HL-60 (cell line): ENCODE measurements around the gene KCNJ12.

Source experiments
- DNase-seq, 2 experiments: peaks; one replicate each; pipeline ENCODE4 v3.0.0-alpha.2; 2010 to 2020; ENCODE audit warnings: low read depth in 1 of 2, low spot score in 1 of 2
- H3K27ac ChIP-seq: fragments of 250-450 bp; sonication (Bioruptor Pico); replicated peaks from 2 replicates; pipeline ENCODE4 v1.5.1; 2020; ENCODE audit warnings: mild to moderate bottlenecking, moderate library complexity
- H3K27me3 ChIP-seq: fragments of 250-450 bp; sonication (Bioruptor Pico); 2 replicates; pipeline ENCODE4 v1.5.1; 2021; ENCODE audit warnings: mild to moderate bottlenecking, moderate library complexity; ENCODE audit not compliant: insufficient read depth, poor library complexity, severe bottlenecking
- H3K4me3 ChIP-seq: replicated peaks from 2 replicates; pipeline ENCODE4 v1.5.1; 2011; ENCODE audit warnings: mild to moderate bottlenecking, control low read depth, low read length; ENCODE audit not compliant: insufficient read depth
- CTCF ChIP-seq: IDR thresholded peaks from one replicate; pipeline ENCODE4 v1.5.1; 2011; ENCODE audit warnings: low read length, control low read depth, inconsistent platforms; ENCODE audit not compliant: insufficient read depth
- GABPA ChIP-seq: IDR thresholded peaks from 2 replicates; pipeline ENCODE4 v1.6.1; 2012; ENCODE audit warnings: low read depth
- POLR2AphosphoS5 ChIP-seq: IDR thresholded peaks from 2 replicates; pipeline ENCODE4 v1.6.1; 2012; ENCODE audit warnings: low read depth
- REST ChIP-seq: IDR thresholded peaks from 2 replicates; pipeline ENCODE4 v1.6.1; 2012; ENCODE audit warnings: low read depth; ENCODE audit not compliant: insufficient replicate concordance
- SPI1 ChIP-seq: IDR thresholded peaks from 2 replicates; pipeline ENCODE4 v1.6.1; 2012; ENCODE audit warnings: low read depth, mild to moderate bottlenecking, borderline replicate concordance

Gene KCNJ12

GRCh38 chr17:21387616-21388015 is 11.5 kb downstream of the KCNJ12 start:
- no peak for DNase-seq
- TF ChIP-seq REST, result no peak
- TF ChIP-seq POLR2AphosphoS5, result no peak
- TF ChIP-seq SPI1, result no peak
- no peak for TF ChIP-seq CTCF
- no peak for TF ChIP-seq GABPA
- H3K4me3 ChIP-seq, result no peak overlapping the region
- H3K27ac ChIP-seq, result no peak overlapping the region
- peaks cover 2% of the 10 kb centered on the region for H3K27me3 ChIP-seq

- no peak overlapping the region for H3K4me3 ChIP-seq
- H3K27ac ChIP-seq, result no peak overlapping the region
- peaks cover 2% of the 10 kb centered on the region for H3K27me3 ChIP-seq
- no peak for DNase-seq
- no peak for TF ChIP-seq POLR2AphosphoS5
- no peak for TF ChIP-seq SPI1
- TF ChIP-seq GABPA, result no peak
- TF ChIP-seq CTCF, result no peak
- no peak for TF ChIP-seq REST
Measured at GRCh38 chr17:21388066-21388465, 11.9 kb downstream of the KCNJ12 start.

GRCh38 chr17:21388944-21389343 is 12.8 kb downstream of the KCNJ12 start:
- Histone ChIP-seq H3K4me3 (no peak overlapping the region), H3K27me3 (peaks cover 2% of the 10 kb centered on the region), H3K27ac (no peak overlapping the region)
- no peak for DNase-seq
- no peak for TF ChIP-seq POLR2AphosphoS5
- TF ChIP-seq GABPA, result no peak
- no peak for TF ChIP-seq SPI1
- TF ChIP-seq CTCF, result no peak
- TF ChIP-seq REST, result no peak
